Stomach (tissue), 4 donors: Measurements from ENCODE around the gene EIPR1.

Experiments
- POLR2A ChIP-seq, 4 donors: fragments of 450-650 bp; IDR thresholded peaks; one replicate each; pipeline ENCODE4 v1.6.1; 2016; ENCODE audit warnings: antibody characterized with exemption in 4 of 4, control low read depth in 2 of 4, mild to moderate bottlenecking in 1 of 4, moderate library complexity in 1 of 4
- TF ChIP-seq, protein P1 (sequence below), 7 experiments: fragments of 450-650 bp in 4 of 7; fragments of 200-600 bp in 3 of 7; sonication (generic) in 3 of 7; IDR thresholded peaks; one replicate each; pipeline ENCODE4 v1.5.1; 2016 to 2019; ENCODE audit warnings: antibody characterized with exemption in 7 of 7, control low read depth in 2 of 7, mild to moderate bottlenecking in 1 of 7

DNA sequence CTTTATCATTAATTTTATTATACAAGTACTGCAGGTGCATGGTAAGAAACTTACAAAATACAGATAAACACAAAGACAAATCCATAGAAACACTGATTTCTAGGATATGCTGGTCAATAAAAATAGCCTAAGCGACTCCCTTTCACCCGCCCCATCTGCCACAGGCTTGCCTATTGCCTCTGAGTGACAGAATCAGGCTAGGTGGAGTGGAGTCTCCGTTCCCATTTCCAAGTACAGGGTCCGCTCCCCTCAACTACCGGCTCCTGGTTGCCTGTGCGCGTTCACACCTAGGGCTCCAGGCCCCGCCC lies 1.7 kb upstream of the EIPR1 start:
- TF ChIP-seq, protein P1, sequence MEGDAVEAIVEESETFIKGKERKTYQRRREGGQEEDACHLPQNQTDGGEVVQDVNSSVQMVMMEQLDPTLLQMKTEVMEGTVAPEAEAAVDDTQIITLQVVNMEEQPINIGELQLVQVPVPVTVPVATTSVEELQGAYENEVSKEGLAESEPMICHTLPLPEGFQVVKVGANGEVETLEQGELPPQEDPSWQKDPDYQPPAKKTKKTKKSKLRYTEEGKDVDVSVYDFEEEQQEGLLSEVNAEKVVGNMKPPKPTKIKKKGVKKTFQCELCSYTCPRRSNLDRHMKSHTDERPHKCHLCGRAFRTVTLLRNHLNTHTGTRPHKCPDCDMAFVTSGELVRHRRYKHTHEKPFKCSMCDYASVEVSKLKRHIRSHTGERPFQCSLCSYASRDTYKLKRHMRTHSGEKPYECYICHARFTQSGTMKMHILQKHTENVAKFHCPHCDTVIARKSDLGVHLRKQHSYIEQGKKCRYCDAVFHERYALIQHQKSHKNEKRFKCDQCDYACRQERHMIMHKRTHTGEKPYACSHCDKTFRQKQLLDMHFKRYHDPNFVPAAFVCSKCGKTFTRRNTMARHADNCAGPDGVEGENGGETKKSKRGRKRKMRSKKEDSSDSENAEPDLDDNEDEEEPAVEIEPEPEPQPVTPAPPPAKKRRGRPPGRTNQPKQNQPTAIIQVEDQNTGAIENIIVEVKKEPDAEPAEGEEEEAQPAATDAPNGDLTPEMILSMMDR (IDR thresholded peaks at IDR 0.05) = no peak
- no peak for TF ChIP-seq POLR2A (IDR thresholded peaks at IDR 0.05)
